ENCODE measurements around the gene DPYSL5. TPM values are rescaled to one million over a fixed set of nuclear protein-coding genes. Genes with fewer than 3 reads are reported as not detected.

DPYSL5 gene
- total and polyA plus RNA-seq, 10 of the 15 experiments (the other 5 are each of a cell fraction or from before 2014, with no cell fraction given), result not detected

DNA sequence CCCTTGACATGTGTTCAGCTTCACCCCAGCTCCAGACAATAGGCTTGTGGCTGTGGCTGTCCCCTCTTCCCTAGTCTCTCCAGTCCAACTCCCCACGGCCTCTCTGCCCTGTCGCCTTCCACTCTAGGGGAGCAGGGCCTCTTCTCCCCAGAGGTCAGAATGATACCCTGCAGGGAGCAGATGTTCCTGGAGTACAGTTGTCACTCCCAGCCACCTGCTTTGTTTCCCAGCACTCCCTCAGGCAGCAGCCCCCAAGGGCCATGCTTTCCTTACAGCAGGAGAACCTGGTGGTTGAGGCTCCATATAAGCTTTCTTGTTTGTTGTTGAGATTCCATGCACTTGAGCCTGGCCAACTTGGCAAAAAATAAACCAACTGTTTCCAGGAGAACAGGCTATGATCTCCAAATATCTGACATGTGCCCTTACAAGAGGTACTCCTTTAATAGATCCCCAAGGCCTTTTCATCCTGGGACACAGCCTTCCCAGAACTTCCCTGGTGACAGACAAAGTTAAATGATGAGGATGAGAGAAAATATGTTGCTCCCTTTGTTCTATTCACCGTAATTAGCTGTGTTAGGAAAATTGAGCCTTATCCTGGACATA is 45.1 kb downstream of the DPYSL5 start:
- Histone ChIP-seq H3K4me1 (ENCODE audit: control insufficient read depth, insufficient read depth, low read length) (no peaks in the 10 kb centered on the region), H3K4me2 (ENCODE audit: control insufficient read depth, insufficient read depth) (no peak overlapping the region), H3K79me2 (ENCODE audit: control insufficient read depth, insufficient read depth, low read length) (no peaks in the 10 kb centered on the region), H3K27ac (ENCODE audit: control insufficient read depth, insufficient read depth) (no peak overlapping the region), H3K36me3 (ENCODE audit: control insufficient read depth in 2 of 2, insufficient read depth in 2 of 2, low read length in 1 of 2) (no peaks in the 10 kb centered on the region), H2AFZ (ENCODE audit: control insufficient read depth, low read depth, low read length) (no peak overlapping the region), H3K9ac (ENCODE audit: control insufficient read depth, insufficient read depth, low read length) (no peak overlapping the region), H3K27me3 (replicated peaks in 1 of 2; ENCODE audit: control insufficient read depth in 2 of 2, insufficient read depth in 2 of 2, low read length in 1 of 2) (no peaks in the 10 kb centered on the region), H3K4me3 (no peak overlapping the region), H4K20me1 (ENCODE audit: control insufficient read depth, insufficient read depth) (no peaks in the 10 kb centered on the region), H3K9me3 (replicated peaks; ENCODE audit: control insufficient read depth, insufficient read depth, low read length) (no peaks in the 10 kb centered on the region)
- BruUV-seq (replicated peaks), result no TSS peak
- ChIA-PET POLR2A (no interaction called here), CTCF (interaction anchor here (1.0 to 1.5 kb wide), 2 partner anchors 12 to 47 kb away, joined by 3 to 5 read pairs; no protein-coding TSS in a partner anchor), SMC1A (ENCODE audit: uncharacterized antibody, unreplicated experiment) (no interaction called here), RAD21 (ENCODE audit: unreplicated experiment) (no interaction called here)
- in situ Hi-C loops (cut with MboI), result no loop called here
- TF ChIP-seq, protein P1, sequence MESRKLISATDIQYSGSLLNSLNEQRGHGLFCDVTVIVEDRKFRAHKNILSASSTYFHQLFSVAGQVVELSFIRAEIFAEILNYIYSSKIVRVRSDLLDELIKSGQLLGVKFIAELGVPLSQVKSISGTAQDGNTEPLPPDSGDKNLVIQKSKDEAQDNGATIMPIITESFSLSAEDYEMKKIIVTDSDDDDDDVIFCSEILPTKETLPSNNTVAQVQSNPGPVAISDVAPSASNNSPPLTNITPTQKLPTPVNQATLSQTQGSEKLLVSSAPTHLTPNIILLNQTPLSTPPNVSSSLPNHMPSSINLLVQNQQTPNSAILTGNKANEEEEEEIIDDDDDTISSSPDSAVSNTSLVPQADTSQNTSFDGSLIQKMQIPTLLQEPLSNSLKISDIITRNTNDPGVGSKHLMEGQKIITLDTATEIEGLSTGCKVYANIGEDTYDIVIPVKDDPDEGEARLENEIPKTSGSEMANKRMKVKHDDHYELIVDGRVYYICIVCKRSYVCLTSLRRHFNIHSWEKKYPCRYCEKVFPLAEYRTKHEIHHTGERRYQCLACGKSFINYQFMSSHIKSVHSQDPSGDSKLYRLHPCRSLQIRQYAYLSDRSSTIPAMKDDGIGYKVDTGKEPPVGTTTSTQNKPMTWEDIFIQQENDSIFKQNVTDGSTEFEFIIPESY (IDR thresholded peaks at IDR 0.05), result no peak
- TF ChIP-seq BHLHE40 (IDR thresholded peaks at IDR 0.05; ENCODE audit: borderline replicate concordance in 1 of 2, low read depth in 2 of 2, low read length in 1 of 2), result no peak
- TF ChIP-seq LARP7 (IDR thresholded peaks at IDR 0.05), result no peak
- TF ChIP-seq ZZZ3 (IDR thresholded peaks at IDR 0.05; ENCODE audit: control insufficient read depth, insufficient read length, low read depth), result no peak
- TF ChIP-seq RB1 (IDR thresholded peaks at IDR 0.05; ENCODE audit: borderline replicate concordance), result no peak
- no peak for TF ChIP-seq SMC3 (IDR thresholded peaks at IDR 0.05; ENCODE audit: borderline replicate concordance, low read length)
- TF ChIP-seq, protein P2, sequence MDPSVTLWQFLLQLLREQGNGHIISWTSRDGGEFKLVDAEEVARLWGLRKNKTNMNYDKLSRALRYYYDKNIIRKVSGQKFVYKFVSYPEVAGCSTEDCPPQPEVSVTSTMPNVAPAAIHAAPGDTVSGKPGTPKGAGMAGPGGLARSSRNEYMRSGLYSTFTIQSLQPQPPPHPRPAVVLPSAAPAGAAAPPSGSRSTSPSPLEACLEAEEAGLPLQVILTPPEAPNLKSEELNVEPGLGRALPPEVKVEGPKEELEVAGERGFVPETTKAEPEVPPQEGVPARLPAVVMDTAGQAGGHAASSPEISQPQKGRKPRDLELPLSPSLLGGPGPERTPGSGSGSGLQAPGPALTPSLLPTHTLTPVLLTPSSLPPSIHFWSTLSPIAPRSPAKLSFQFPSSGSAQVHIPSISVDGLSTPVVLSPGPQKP (IDR thresholded peaks at IDR 0.05; ENCODE audit: low read depth, low read length), result no peak
- no peak for TF ChIP-seq YBX1 (IDR thresholded peaks at IDR 0.05)
- TF ChIP-seq, protein P3, sequence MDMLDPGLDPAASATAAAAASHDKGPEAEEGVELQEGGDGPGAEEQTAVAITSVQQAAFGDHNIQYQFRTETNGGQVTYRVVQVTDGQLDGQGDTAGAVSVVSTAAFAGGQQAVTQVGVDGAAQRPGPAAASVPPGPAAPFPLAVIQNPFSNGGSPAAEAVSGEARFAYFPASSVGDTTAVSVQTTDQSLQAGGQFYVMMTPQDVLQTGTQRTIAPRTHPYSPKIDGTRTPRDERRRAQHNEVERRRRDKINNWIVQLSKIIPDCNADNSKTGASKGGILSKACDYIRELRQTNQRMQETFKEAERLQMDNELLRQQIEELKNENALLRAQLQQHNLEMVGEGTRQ (IDR thresholded peaks at IDR 0.05; ENCODE audit: borderline replicate concordance, low read depth, low read length), result no peak
- ATAC-seq, result no peak
- DNase-seq (ENCODE audit: low read depth, low spot score), result no peak
- 41% methylated on average over 3 of the region's 3 CpGs for WGBS (ENCODE audit: insufficient coverage, insufficient replicate concordance, low lambda C conversion rate, missing lambda C conversion rate)
- FAIRE-seq, result no peak
- intact Hi-C loops (cut with micrococcal nuclease; ENCODE audit: unreplicated experiment), result no loop called here

All from GM12878 (cell line).